K562 (cell line): ENCODE data around the gene CPN2. TPM values are rescaled to one million over a fixed set of nuclear protein-coding genes. Genes with fewer than 3 reads are reported as not detected.

ENCODE experiments used
- ETV5 ChIP-seq: sonication (generic); formaldehyde crosslinking; IDR thresholded peaks from 2 replicates; pipeline ENCODE4 v1.4.0; 2020; ENCODE audit warnings: low read depth, mild to moderate bottlenecking, missing genetic modification reagents
- GTF3C2 ChIP-seq: IDR thresholded peaks from 3 replicates; pipeline ENCODE4 v1.6.1; 2011; ENCODE audit warnings: borderline replicate concordance, mild to moderate bottlenecking, moderate library complexity; ENCODE audit not compliant: insufficient read length; ENCODE audit errors: extremely low read depth
- ZMIZ1 ChIP-seq, 2 experiments: fragments of 150-350 bp in 1 of 2; IDR thresholded peaks; 2 replicates each; pipeline ENCODE4 v1.6.1; 2012 to 2016; ENCODE audit warnings: low read depth in 2 of 2, low read length in 2 of 2, mild to moderate bottlenecking in 1 of 2, moderate library complexity in 1 of 2
- polyA plus RNA-seq, 8 experiments: library from polyadenylated mRNA; depleted of rRNA in 4 of 8; stranded (reverse) in 5 of 8; unstranded in 3 of 8; fragments of >200 nt; fragmentation: Nextera tagmentation in 2 of 8; fragmentation: Illumina TruSeq in 1 of 8; extraction: Ambion mirVana in 2 of 8; extraction: Trizol in 1 of 8; gene quantifications; 2 replicates each; pipeline versions ENCODE4 v1.2.1 to v1.2.3, GENCODE V29; 2011 to 2014; ENCODE audit warnings: inconsistent platforms in 1 of 8, missing spikeins in 1 of 8
- total RNA-seq, 7 experiments: library from RNA; depleted of rRNA in 6 of 7; stranded (reverse); fragments of >200 nt in 6 of 7; fragmentation: Illumina TruSeq in 2 of 7; extraction: Trizol in 2 of 7; gene quantifications; 2 replicates each; pipeline versions ENCODE4 v1.2.1 to v1.2.3, GENCODE V29; 2011 to 2021; ENCODE audit warnings: low replicate concordance in 1 of 7

The CPN2 gene
- total and polyA plus RNA-seq, 9 of the 15 experiments (the other 6 are each of a cell fraction or from before 2014, with no cell fraction given) = not detected

GRCh38 chr3:194316918-194317317 lies 34.2 kb downstream of the CPN2 start (continued):
- TF ChIP-seq GTF3C2 (no peak), ZMIZ1 (IDR thresholded peaks at IDR 0.05; ENCODE audit: low read depth in 2 of 2, low read length in 2 of 2) (no peak), ETV5 (no peak)
- TF ChIP-seq, all 486 proteins: peak for 0
